GM18508 (cell line): Measurements from ENCODE around the gene TCF3.

ENCODE experiments used
- ATAC-seq: cut with Tn5 transposase; IDR thresholded peaks from one replicate; pipeline ENCODE4 v1.9.1; 2021; ENCODE audit warnings: moderate number of reproducible peaks; ENCODE audit not compliant: insufficient read depth, unreplicated experiment

TCF3 gene

GRCh38 chr19:1613808-1614570 is 38.4 kb downstream of the TCF3 start:
- ATAC-seq = no peak

- no peak for ATAC-seq
These were observed 39.3 kb downstream of the TCF3 start for GRCh38 chr19:1613146-1613545.

- ATAC-seq = no peak
These were observed 40.0 kb downstream of the TCF3 start for GRCh38 chr19:1612114-1613086.

- ATAC-seq = no peak
These were observed 41.1 kb downstream of the TCF3 start for GRCh38 chr19:1611353-1611752.

GRCh38 chr19:1610579-1610978 is 41.8 kb downstream of the TCF3 start:
- ATAC-seq = no peak

- no peak for ATAC-seq
These were observed 42.5 kb downstream of the TCF3 start for GRCh38 chr19:1609680-1610474.

GRCh38 chr19:1609103-1609396 is 43.4 kb downstream of the TCF3 start:
- ATAC-seq = no peak

- ATAC-seq = no peak
These were observed 43.9 kb downstream of the TCF3 start for GRCh38 chr19:1608359-1609102.

- ATAC-seq = no peak
These were observed 46.2 kb downstream of the TCF3 start for GRCh38 chr19:1606138-1606651.

- no peak for ATAC-seq
These were observed 46.9 kb downstream of the TCF3 start, which contains the start of gene UQCR11 for GRCh38 chr19:1605236-1606137. Gene UQCR11, minus strand, starts transcription at chr19:1605462. Its CDS starts 53 bp downstream, at chr19:1605409.

GRCh38 chr19:1602091-1602707 is 50.2 kb downstream of the TCF3 start:
- no peak for ATAC-seq

GRCh38 chr19:1601613-1602064 is 50.8 kb downstream of the TCF3 start:
- ATAC-seq = no peak

- ATAC-seq = no peak
These were observed 53.0 kb downstream of the TCF3 start for GRCh38 chr19:1599460-1599846.

- no peak for ATAC-seq
These were observed 53.5 kb downstream of the TCF3 start for GRCh38 chr19:1598777-1599459.

GRCh38 chr19:1593501-1593772 is 59.0 kb downstream of the TCF3 start:
- no peak for ATAC-seq

GRCh38 chr19:1592755-1593500 is 59.5 kb downstream of the TCF3 start, which contains the start of gene MBD3:
Gene MBD3, minus strand, starts transcription at chr19:1592865. Its CDS starts 234 bp downstream, at chr19:1592631.
- ATAC-seq = no peak
